GM18505 (cell line): ENCODE measurements around the gene ZBTB17.

Experiments
- ATAC-seq: cut with Tn5 transposase; IDR thresholded peaks from one replicate; pipeline ENCODE4 v1.9.1; 2021; ENCODE audit not compliant: unreplicated experiment
- POLR2A ChIP-seq: IDR thresholded peaks from 4 replicates; pipeline ENCODE4 v1.6.1; 2011; ENCODE audit warnings: borderline replicate concordance; ENCODE audit not compliant: insufficient read depth, insufficient read length; ENCODE audit errors: extremely low read depth

ZBTB17 gene

DNA sequence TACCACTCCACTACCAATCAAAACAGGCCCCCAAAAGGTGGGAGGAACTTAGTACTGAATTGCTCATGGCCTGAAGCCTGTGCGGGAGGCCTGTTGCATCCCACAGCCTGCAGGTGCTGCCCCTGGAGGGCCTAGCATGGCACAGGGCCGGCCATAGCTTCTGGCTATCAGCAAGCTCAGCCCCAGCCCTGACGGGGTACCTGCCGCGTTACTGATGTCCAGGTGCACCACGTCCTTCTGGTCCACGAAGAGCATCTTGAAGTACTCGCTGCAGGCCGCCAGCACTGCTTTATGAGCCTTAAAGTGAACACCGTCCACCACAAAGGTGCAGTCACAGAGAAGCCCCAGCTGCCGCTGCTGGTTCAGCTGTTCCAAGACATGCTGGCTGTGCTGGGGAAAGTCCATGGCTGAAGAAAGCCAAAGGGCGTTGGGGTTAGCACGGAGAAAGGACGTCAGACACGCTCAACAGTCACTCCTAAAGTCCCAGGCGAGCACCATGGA, 27.8 kb downstream of the ZBTB17 start:
- no peak for ATAC-seq

GRCh38 chr1:15947382-15948090, 28.4 kb downstream of the ZBTB17 start:
- TF ChIP-seq POLR2A, result no peak
- no peak for ATAC-seq

More for the DNA sequence above, 27.8 kb downstream of the ZBTB17 start:
- TF ChIP-seq POLR2A, result no peak

DNA sequence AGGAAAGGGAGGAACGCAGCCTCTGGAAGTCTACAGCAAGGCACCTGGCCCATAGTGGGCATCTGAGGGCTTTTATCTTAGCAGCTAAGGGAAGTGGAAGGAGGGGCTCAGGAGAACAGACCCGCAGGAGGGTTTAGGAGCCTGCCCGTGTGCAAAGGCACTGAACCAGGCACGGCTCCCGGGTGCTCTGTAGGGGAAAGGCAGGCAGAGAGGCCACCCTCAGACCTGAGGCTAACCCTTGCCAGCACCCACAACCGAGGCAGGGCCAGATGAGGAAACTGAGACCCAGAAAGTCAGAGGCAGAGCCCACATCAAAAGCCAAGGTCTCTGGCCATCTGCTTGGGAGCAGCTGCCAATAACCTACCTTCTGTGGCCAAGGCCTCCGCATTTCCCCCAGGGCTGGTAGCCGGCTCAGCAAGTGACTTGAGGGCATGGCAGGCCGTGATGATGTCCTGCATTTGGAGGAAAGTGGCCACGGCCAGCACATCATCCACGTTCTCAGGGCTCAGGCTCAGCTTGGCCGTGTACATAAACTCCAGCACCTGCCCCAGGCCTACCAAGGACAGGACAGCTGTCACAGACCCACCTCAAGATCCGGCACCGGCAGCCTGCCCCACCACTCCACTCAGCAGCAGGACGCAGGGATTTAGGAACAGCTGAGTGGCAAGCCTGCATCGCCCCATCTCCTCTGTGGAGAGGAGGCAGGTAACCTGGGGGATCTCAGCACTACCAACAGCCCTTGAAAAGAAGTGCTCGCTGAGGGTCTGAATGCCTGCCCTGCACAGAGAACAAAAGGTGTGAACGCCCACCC, 29.1 kb downstream of the ZBTB17 start:
- ATAC-seq, result no peak
- TF ChIP-seq POLR2A, result no peak

- ATAC-seq, result no peak
- TF ChIP-seq POLR2A, result no peak
These were observed 30.0 kb downstream of the ZBTB17 start for GRCh38 chr1:15945832-15946448.

DNA sequence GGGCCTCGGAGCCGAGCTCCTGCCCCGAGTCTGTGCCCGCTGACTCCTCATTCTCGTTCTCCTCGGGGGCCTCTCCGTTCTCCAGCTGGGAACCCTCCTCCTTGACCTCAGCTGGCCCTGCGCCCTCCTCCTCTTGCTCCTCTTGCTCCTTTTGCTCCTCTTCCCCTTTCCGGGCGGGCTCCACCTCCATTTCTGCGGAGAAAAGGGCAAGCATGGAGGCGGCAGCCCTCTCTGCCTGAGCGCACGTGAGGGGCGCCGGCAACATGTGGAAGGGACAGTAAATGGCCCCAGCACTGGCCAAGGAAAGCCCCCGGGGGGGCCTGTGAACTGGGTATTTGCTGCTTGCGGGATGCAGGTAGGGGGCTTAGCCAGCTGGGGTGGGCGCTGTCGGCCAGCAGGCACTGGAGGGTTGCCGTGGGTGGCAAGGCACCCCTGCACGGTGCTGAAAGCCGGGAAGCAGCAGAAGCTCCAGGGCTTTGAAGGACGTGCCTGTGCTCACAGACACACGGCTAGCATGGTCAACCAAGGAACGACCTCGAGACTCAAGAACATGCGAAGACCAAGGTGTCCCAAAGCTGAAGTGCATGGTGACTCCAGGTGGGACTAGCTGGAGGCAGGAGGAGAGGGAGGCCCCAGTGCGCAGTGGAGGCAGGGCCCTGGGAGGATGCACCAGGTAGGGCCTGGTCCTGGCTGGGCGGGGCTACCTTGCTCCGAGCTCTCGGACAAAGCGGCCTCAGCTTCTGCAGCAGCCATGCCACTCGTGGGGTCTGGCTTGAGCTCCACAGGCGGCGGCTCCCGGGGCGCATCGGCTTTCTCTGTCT, 30.7 kb downstream of the ZBTB17 start:
- no peak for ATAC-seq
- TF ChIP-seq POLR2A, result no peak

GRCh38 chr1:15944308-15945010, 31.4 kb downstream of the ZBTB17 start:
- no peak for TF ChIP-seq POLR2A
- no peak for ATAC-seq

- TF ChIP-seq POLR2A, result no peak
- no peak for ATAC-seq
These were observed 32.0 kb downstream of the ZBTB17 start for GRCh38 chr1:15943992-15944307.

- no peak for TF ChIP-seq POLR2A
- no peak for ATAC-seq
These were observed 32.4 kb downstream of the ZBTB17 start for GRCh38 chr1:15943328-15943991.

- no peak for ATAC-seq
These were observed 33.1 kb downstream of the ZBTB17 start for GRCh38 chr1:15942661-15943327.

GRCh38 chr1:15941899-15942660, 33.8 kb downstream of the ZBTB17 start:
- TF ChIP-seq POLR2A, result peak; percentile 44
- ATAC-seq, result no peak

More at GRCh38 chr1:15942661-15943327, 33.1 kb downstream of the ZBTB17 start:
- TF ChIP-seq POLR2A, result no peak
